Nephron (organoid): ENCODE data around the gene TOP1.

Experiments
- H3K27ac Mint-ChIP-seq, 3 experiments: 2 replicates each; pipeline ENCODE4 v1.8.0; 2020; ENCODE audit warnings: mixed read lengths in 3 of 3, mild to moderate bottlenecking in 2 of 3, moderate library complexity in 1 of 3
- H3K27me3 Mint-ChIP-seq: 2 replicates; pipeline ENCODE4 v1.8.0; 2021; ENCODE audit warnings: low read depth, mild to moderate bottlenecking, moderate library complexity, mixed read lengths
- H3K36me3 Mint-ChIP-seq: 2 replicates; pipeline ENCODE4 v1.8.0; 2020; ENCODE audit warnings: low read depth, mixed read lengths
- H3K4me1 Mint-ChIP-seq: 2 replicates; pipeline ENCODE4 v1.8.0; 2020; ENCODE audit warnings: mixed read lengths
- H3K4me3 Mint-ChIP-seq, 3 experiments: 2 replicates each; pipeline ENCODE4 v1.8.0; 2020; ENCODE audit warnings: mild to moderate bottlenecking in 3 of 3, mixed read lengths in 3 of 3, moderate library complexity in 2 of 3
- H3K9me3 Mint-ChIP-seq: 2 replicates; pipeline ENCODE4 v1.8.0; 2020; ENCODE audit warnings: mixed read lengths
- CTCF ChIP-seq, 3 experiments: fragments of 200-600 bp; sonication (generic); IDR thresholded peaks; one replicate each; pipeline ENCODE4 v1.5.0; 2021; ENCODE audit warnings: antibody characterized with exemption in 3 of 3; ENCODE audit not compliant: unreplicated experiment in 3 of 3

Gene TOP1

GRCh38 chr20:41051009-41051825 lies 22.6 kb downstream of the TOP1 start:
- Mint-ChIP-seq H3K27ac (peak overlapping the region in 2 of 3 experiments; percentile 83 to 84), H3K9me3 (no peaks in the 10 kb centered on the region), H3K4me1 (peaks cover 94% of the 10 kb centered on the region), H3K4me3 (no peak overlapping the region), H3K27me3 (no peaks in the 10 kb centered on the region), H3K36me3 (peaks cover 27% of the 10 kb centered on the region)
- no peak for TF ChIP-seq CTCF (IDR thresholded peaks at IDR 0.05; ENCODE audit: unreplicated experiment in 3 of 3)

GRCh38 chr20:41052742-41053419 lies 24.3 kb downstream of the TOP1 start:
- peak overlapping the region; percentile 45 to 84 (median 72) for H3K27ac Mint-ChIP-seq
- no peaks in the 10 kb centered on the region for H3K27me3 Mint-ChIP-seq
- H3K4me1 Mint-ChIP-seq: peaks cover 84% of the 10 kb centered on the region
- peak overlapping the region in 1 of 3 experiments; percentile 10 for H3K4me3 Mint-ChIP-seq
- no peak for TF ChIP-seq CTCF (IDR thresholded peaks at IDR 0.05; ENCODE audit: unreplicated experiment in 3 of 3)
- no peaks in the 10 kb centered on the region for H3K9me3 Mint-ChIP-seq
- H3K36me3 Mint-ChIP-seq: peaks cover 30% of the 10 kb centered on the region

- Mint-ChIP-seq H3K9me3 (no peaks in the 10 kb centered on the region), H3K27ac (peak overlapping the region in 1 of 3 experiments; percentile 84), H3K27me3 (no peaks in the 10 kb centered on the region), H3K4me3 (no peak overlapping the region), H3K4me1 (peaks cover 72% of the 10 kb centered on the region), H3K36me3 (peaks cover 33% of the 10 kb centered on the region)
- no peak for TF ChIP-seq CTCF (IDR thresholded peaks at IDR 0.05; ENCODE audit: unreplicated experiment in 3 of 3)
These were observed 25.6 kb downstream of the TOP1 start for GRCh38 chr20:41054070-41054846.

GRCh38 chr20:41054847-41055230 lies 26.2 kb downstream of the TOP1 start:
- Mint-ChIP-seq H3K4me3 (no peak overlapping the region), H3K36me3 (peaks cover 33% of the 10 kb centered on the region), H3K27me3 (no peaks in the 10 kb centered on the region), H3K27ac (peak overlapping the region; percentile 34 to 48 (median 47)), H3K4me1 (peaks cover 66% of the 10 kb centered on the region), H3K9me3 (no peaks in the 10 kb centered on the region)
- no peak for TF ChIP-seq CTCF (IDR thresholded peaks at IDR 0.05; ENCODE audit: unreplicated experiment in 3 of 3)

GRCh38 chr20:41055679-41056078 lies 27.1 kb downstream of the TOP1 start:
- H3K4me1 Mint-ChIP-seq: peaks cover 58% of the 10 kb centered on the region
- peaks cover 38% of the 10 kb centered on the region for H3K36me3 Mint-ChIP-seq
- H3K4me3 Mint-ChIP-seq: peak overlapping the region in 1 of 3 experiments; percentile 5
- H3K9me3 Mint-ChIP-seq: no peaks in the 10 kb centered on the region
- H3K27me3 Mint-ChIP-seq: no peaks in the 10 kb centered on the region
- H3K27ac Mint-ChIP-seq: peak overlapping the region; percentile 34 to 48 (median 47)
- TF ChIP-seq CTCF (IDR thresholded peaks at IDR 0.05; ENCODE audit: unreplicated experiment in 3 of 3): no peak
